GM18502 (cell line): Measurements from ENCODE around the gene PAF1.

Experiments used
- ATAC-seq: cut with Tn5 transposase; IDR thresholded peaks from one replicate; pipeline ENCODE4 v1.9.1; 2021; ENCODE audit warnings: mild to moderate bottlenecking; ENCODE audit not compliant: unreplicated experiment, poor library complexity

PAF1 gene

GRCh38 chr19:39406656-39407409, 15.9 kb upstream of the PAF1 start, which contains the start of gene ZFP36:
ZFP36 (plus strand) TSS chr19:39406847; CDS start chr19:39406905, 58 bp downstream.
- no peak for ATAC-seq

- no peak for ATAC-seq
These were observed 15.2 kb upstream of the PAF1 start for GRCh38 chr19:39405958-39406655.

- ATAC-seq, result no peak
These were observed 14.5 kb upstream of the PAF1 start for GRCh38 chr19:39405261-39405957.

- peak; percentile 28 for ATAC-seq
These were observed 12.7 kb upstream of the PAF1 start for GRCh38 chr19:39403331-39404312.

GRCh38 chr19:39402346-39403300, 11.7 kb upstream of the PAF1 start:
- no peak for ATAC-seq

- ATAC-seq, result no peak
These were observed 10.8 kb upstream of the PAF1 start for GRCh38 chr19:39401549-39402345.

GRCh38 chr19:39401070-39401548, 10.2 kb upstream of the PAF1 start:
- no peak for ATAC-seq

- no peak for ATAC-seq
These were observed 9.2 kb upstream of the PAF1 start for GRCh38 chr19:39400061-39400460.

- ATAC-seq, result no peak
These were observed 8.8 kb upstream of the PAF1 start for GRCh38 chr19:39399668-39400050.

- no peak for ATAC-seq
These were observed 7.5 kb upstream of the PAF1 start for GRCh38 chr19:39398297-39398864.

- no peak for ATAC-seq
These were observed 6.7 kb upstream of the PAF1 start for GRCh38 chr19:39397360-39398296.

GRCh38 chr19:39390451-39390750, 505 bp downstream of the PAF1 start:
- no peak for ATAC-seq

GRCh38 chr19:39389631-39390414, 1.1 kb downstream of the PAF1 start:
- ATAC-seq, result no peak

- no peak for ATAC-seq
These were observed 2.2 kb downstream of the PAF1 start for GRCh38 chr19:39388657-39389056.

- ATAC-seq, result no peak
These were observed 4.3 kb downstream of the PAF1 start for GRCh38 chr19:39386557-39386956.
